OCI-LY7 (cell line): Measurements from ENCODE around the gene GNG7.

ENCODE experiments used
- CTCF ChIP-seq: fragments of 200-600 bp; sonication (generic); conservative IDR thresholded peaks from 2 replicates; pipeline ENCODE4 v1.5.1; 2014; ENCODE audit warnings: mild to moderate bottlenecking, antibody characterized with exemption, low read length, moderate library complexity, mixed read lengths
- EZH2phosphoT487 ChIP-seq: fragments of 200-600 bp; sonication (generic); IDR thresholded peaks from 2 replicates; pipeline ENCODE4 v1.6.1; 2018; ENCODE audit warnings: low read depth, borderline replicate concordance, mild to moderate bottlenecking, mixed run types, antibody characterized with exemption, low read length, moderate library complexity, mixed read lengths

- TF ChIP-seq CTCF (no peak), EZH2phosphoT487 (no peak)
These were observed 32.2 kb upstream of the GNG7 start for GRCh38 chr19:2734589-2735288.
